IPS-18a (cell line): ENCODE results near the gene UGT2A1.

Source experiments
- H3K27ac ChIP-seq: one replicate; pipeline ENCODE4 v1.5.1; 2013; ENCODE audit warnings: low read length
- H3K27me3 ChIP-seq: one replicate; pipeline ENCODE4 v1.6.1; 2013; ENCODE audit warnings: mild to moderate bottlenecking, low read length; ENCODE audit not compliant: control insufficient read depth, insufficient read depth
- H3K36me3 ChIP-seq: one replicate; pipeline ENCODE4 v1.6.1; 2013; ENCODE audit warnings: low read depth, low read length; ENCODE audit not compliant: control insufficient read depth
- H3K4me1 ChIP-seq: one replicate; pipeline ENCODE4 v1.6.1; 2013; ENCODE audit warnings: low read depth, low read length; ENCODE audit not compliant: control insufficient read depth
- H3K4me3 ChIP-seq: one replicate; pipeline ENCODE4 v1.5.1; 2013; ENCODE audit warnings: low read length
- H3K9ac ChIP-seq: one replicate; pipeline ENCODE4 v1.6.1; 2013; ENCODE audit warnings: mild to moderate bottlenecking, low read length, moderate library complexity
- H3K9me3 ChIP-seq: one replicate; pipeline ENCODE4 v1.6.1; 2013; ENCODE audit warnings: low read depth, low read length; ENCODE audit not compliant: control insufficient read depth

The UGT2A1 gene

DNA sequence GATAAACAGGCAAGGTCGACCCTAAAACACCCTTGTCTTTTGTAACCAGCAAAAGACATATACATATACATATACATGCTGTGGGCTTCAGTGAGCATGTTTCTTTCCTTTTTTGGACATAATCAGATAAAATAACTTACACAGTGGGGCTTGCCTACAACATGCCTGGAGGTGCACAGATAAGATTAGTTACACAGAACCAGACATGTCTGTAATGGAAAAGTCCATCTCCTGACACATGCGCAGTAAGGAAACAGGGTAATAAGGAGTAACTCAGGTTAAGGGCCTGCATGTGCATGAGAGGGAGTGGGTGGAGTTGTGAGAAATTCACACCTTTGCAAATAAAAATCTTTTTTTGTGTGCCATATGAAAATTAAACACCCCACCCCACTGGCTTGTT is 3.4 kb downstream of the UGT2A1 start:
- no peaks in the 10 kb centered on the region for H3K9me3 ChIP-seq
- H3K4me1 ChIP-seq, result no peaks in the 10 kb centered on the region
- no peak overlapping the region for H3K9ac ChIP-seq
- no peaks in the 10 kb centered on the region for H3K36me3 ChIP-seq
- no peaks in the 10 kb centered on the region for H3K27me3 ChIP-seq
- no peak overlapping the region for H3K4me3 ChIP-seq
- no peak overlapping the region for H3K27ac ChIP-seq

DNA sequence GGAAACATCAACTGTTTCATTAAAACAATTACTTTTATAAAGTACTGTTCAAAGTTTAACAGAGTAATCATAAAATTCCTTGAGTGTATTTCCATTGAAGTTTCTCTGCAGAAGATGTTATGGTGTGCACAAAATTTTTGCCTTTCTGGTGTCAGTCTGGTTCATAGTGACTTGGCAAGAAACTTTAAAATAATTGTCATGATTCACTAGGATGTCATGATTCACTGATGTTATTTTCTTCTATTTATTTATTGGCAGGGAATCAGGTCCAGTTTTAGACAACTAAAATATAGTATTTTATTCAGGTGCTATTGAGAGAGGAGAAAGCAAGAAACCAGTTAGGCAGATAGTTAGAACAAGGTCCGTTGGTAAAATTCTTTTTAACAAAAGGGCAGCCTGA is 3.8 kb downstream of the UGT2A1 start:
- Histone ChIP-seq H3K4me3 (no peak overlapping the region), H3K9me3 (no peaks in the 10 kb centered on the region), H3K27me3 (no peaks in the 10 kb centered on the region), H3K36me3 (no peaks in the 10 kb centered on the region), H3K4me1 (no peaks in the 10 kb centered on the region), H3K27ac (no peak overlapping the region), H3K9ac (no peak overlapping the region)

DNA sequence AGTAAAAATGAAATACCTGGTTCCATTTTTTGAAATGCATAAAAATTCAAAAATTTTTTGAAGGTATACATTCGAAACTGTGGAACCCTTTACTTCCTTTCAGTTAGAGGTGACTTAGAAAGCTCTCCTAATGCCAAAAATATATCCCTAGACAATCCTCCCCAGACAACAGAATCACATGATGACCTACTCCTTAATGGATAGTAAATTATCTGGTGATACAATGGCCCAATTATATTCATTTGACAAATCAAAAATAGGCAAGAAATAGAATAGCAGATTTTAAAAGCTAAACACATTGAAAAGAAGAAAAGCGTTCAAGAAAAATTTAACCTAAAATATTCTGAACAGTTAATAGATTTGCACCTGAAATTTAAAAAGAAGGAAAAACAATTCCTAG is 10.1 kb downstream of the UGT2A1 start:
- Histone ChIP-seq H3K27me3 (no peaks in the 10 kb centered on the region), H3K9ac (no peak overlapping the region), H3K4me1 (no peaks in the 10 kb centered on the region), H3K36me3 (no peaks in the 10 kb centered on the region), H3K9me3 (no peaks in the 10 kb centered on the region), H3K4me3 (no peak overlapping the region), H3K27ac (no peak overlapping the region)

- H3K36me3 ChIP-seq, result no peaks in the 10 kb centered on the region
- no peak overlapping the region for H3K4me3 ChIP-seq
- H3K9me3 ChIP-seq, result no peaks in the 10 kb centered on the region
- H3K9ac ChIP-seq, result no peak overlapping the region
- H3K4me1 ChIP-seq, result no peaks in the 10 kb centered on the region
- no peak overlapping the region for H3K27ac ChIP-seq
- no peaks in the 10 kb centered on the region for H3K27me3 ChIP-seq
These were observed 12.8 kb downstream of the UGT2A1 start for GRCh38 chr4:69640289-69640688.

GRCh38 chr4:69639542-69639941 is 13.5 kb downstream of the UGT2A1 start, which contains the start of gene UGT2A2:
Gene UGT2A2, minus strand, starts transcription at chr4:69639642. Its CDS starts 2 bp downstream, at chr4:69639640.
- H3K9me3 ChIP-seq, result no peaks in the 10 kb centered on the region
- no peak within 1 kb of the TSS for H3K27ac ChIP-seq
- no peaks in the 10 kb centered on the region for H3K4me1 ChIP-seq
- no peak within 1 kb of the TSS for H3K9ac ChIP-seq
- H3K27me3 ChIP-seq, result no peaks in the 10 kb centered on the region
- no peaks in the 10 kb centered on the region for H3K36me3 ChIP-seq
- H3K4me3 ChIP-seq, result no peak within 1 kb of the TSS

DNA sequence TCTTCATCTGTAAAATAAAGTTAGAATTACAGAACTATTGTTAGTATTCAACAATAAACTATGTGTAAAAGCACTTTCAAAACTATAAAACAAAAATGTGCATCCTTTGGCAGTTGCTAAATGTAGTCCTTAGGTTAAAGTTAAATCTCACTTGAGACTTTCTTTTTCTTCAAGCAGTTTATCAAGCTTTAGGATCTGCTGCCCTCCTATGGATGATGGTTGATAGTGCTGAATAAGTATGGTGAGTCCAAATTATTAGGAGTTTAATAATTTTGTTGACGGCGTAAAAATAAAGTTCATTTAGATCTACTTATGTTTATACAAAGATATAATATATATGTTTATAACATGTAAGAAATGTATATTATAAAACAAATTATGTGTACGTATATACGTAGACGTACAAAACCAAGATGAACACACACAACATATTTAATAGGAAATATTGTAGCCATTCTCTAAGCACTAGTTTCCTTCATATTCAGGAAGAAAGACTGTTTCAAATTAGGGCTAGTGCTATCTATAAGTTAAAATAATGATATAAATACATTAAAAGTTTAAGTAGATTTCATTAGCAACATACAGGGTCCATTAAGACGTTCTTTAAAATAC is 35.9 kb downstream of the UGT2A1 start:
- H3K27ac ChIP-seq, result no peak overlapping the region
- no peaks in the 10 kb centered on the region for H3K9me3 ChIP-seq
- H3K9ac ChIP-seq, result no peak overlapping the region
- no peaks in the 10 kb centered on the region for H3K36me3 ChIP-seq
- H3K27me3 ChIP-seq, result no peaks in the 10 kb centered on the region
- H3K4me1 ChIP-seq, result no peaks in the 10 kb centered on the region
- no peak overlapping the region for H3K4me3 ChIP-seq

DNA sequence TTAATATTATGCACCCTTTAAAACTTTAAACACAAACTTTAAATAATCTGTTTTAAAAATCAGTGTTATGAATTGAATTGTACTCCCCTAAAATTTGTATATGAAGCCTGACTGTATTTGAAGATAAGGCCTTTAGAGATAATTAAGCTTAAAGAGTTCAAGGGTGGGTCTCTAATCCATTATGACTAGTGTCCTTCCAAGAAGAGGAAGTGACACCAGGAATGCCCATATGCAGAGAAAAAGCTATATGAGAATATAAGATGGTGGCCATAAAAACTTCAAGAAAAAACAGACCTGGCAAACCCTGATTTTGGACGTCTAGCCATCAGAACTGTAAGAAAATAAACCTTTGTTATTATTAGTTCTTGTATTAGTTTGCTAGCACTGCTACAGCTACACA is 42.6 kb downstream of the UGT2A1 start:
- Histone ChIP-seq H3K4me1 (no peaks in the 10 kb centered on the region), H3K36me3 (no peaks in the 10 kb centered on the region), H3K27me3 (no peaks in the 10 kb centered on the region), H3K9me3 (no peaks in the 10 kb centered on the region), H3K4me3 (no peak overlapping the region), H3K9ac (no peak overlapping the region), H3K27ac (no peak overlapping the region)

GRCh38 chr4:69601065-69601464 is 52.0 kb downstream of the UGT2A1 start:
- no peaks in the 10 kb centered on the region for H3K9me3 ChIP-seq
- no peaks in the 10 kb centered on the region for H3K27me3 ChIP-seq
- no peak overlapping the region for H3K4me3 ChIP-seq
- no peak overlapping the region for H3K9ac ChIP-seq
- no peaks in the 10 kb centered on the region for H3K4me1 ChIP-seq
- no peak overlapping the region for H3K27ac ChIP-seq
- H3K36me3 ChIP-seq, result no peaks in the 10 kb centered on the region

DNA sequence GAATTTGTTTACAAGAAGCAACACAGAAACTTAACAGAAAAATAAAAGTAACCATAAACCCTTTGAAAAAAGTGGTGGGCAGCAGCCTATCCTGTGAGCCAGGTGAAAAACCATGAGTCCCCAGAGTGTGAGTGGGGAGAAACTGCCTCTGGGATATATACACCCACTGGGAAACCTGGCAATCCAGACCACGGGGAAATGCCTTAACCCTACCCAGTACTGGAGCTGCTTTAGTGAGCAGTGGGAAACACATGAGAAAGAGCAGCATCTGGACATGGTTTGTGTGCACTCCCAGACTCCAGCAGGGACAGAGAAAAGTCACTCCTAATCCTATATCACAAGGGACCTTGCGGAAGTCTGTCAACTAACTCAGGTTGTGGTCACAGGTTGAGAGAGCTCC is 53.0 kb downstream of the UGT2A1 start:
- H3K9me3 ChIP-seq, result no peaks in the 10 kb centered on the region
- no peaks in the 10 kb centered on the region for H3K27me3 ChIP-seq
- no peaks in the 10 kb centered on the region for H3K36me3 ChIP-seq
- no peak overlapping the region for H3K27ac ChIP-seq
- no peak overlapping the region for H3K4me3 ChIP-seq
- no peak overlapping the region for H3K9ac ChIP-seq
- H3K4me1 ChIP-seq, result no peaks in the 10 kb centered on the region

GRCh38 chr4:69594382-69594781 is 58.7 kb downstream of the UGT2A1 start:
- H3K27ac ChIP-seq, result no peak overlapping the region
- no peaks in the 10 kb centered on the region for H3K4me1 ChIP-seq
- H3K36me3 ChIP-seq, result no peaks in the 10 kb centered on the region
- H3K9ac ChIP-seq, result no peak overlapping the region
- no peaks in the 10 kb centered on the region for H3K27me3 ChIP-seq
- no peak overlapping the region for H3K4me3 ChIP-seq
- H3K9me3 ChIP-seq, result no peaks in the 10 kb centered on the region

- Histone ChIP-seq H3K36me3 (no peaks in the 10 kb centered on the region), H3K27ac (no peak overlapping the region), H3K4me1 (no peaks in the 10 kb centered on the region), H3K27me3 (no peaks in the 10 kb centered on the region), H3K9ac (no peak overlapping the region), H3K9me3 (no peaks in the 10 kb centered on the region), H3K4me3 (no peak overlapping the region)
These were observed 61.7 kb downstream of the UGT2A1 start for GRCh38 chr4:69591364-69591763.

GRCh38 chr4:69589884-69590283 is 63.2 kb downstream of the UGT2A1 start:
- no peak overlapping the region for H3K27ac ChIP-seq
- H3K9ac ChIP-seq, result no peak overlapping the region
- H3K4me3 ChIP-seq, result no peak overlapping the region
- H3K27me3 ChIP-seq, result no peaks in the 10 kb centered on the region
- no peaks in the 10 kb centered on the region for H3K4me1 ChIP-seq
- H3K9me3 ChIP-seq, result no peaks in the 10 kb centered on the region
- no peaks in the 10 kb centered on the region for H3K36me3 ChIP-seq
